Liver (tissue), 3 donors: ENCODE measurements around the gene PJA1.

ENCODE experiments used
- RXRA ChIP-seq, 2 donors: IDR thresholded peaks; 2 replicates each; pipeline ENCODE4 v1.6.1; 2017 to 2018; ENCODE audit warnings: antibody characterized with exemption in 2 of 2, mild to moderate bottlenecking in 1 of 2
- TF ChIP-seq, protein P1 (sequence below): fragments of 150-350 bp; IDR thresholded peaks from 2 replicates; pipeline ENCODE4 v1.5.1; 2017; ENCODE audit warnings: improper control_type of control experiment, low read depth, low read length; ENCODE audit not compliant: missing input control
- donor health status: healthy.
- donor health status: healthy.

DNA sequence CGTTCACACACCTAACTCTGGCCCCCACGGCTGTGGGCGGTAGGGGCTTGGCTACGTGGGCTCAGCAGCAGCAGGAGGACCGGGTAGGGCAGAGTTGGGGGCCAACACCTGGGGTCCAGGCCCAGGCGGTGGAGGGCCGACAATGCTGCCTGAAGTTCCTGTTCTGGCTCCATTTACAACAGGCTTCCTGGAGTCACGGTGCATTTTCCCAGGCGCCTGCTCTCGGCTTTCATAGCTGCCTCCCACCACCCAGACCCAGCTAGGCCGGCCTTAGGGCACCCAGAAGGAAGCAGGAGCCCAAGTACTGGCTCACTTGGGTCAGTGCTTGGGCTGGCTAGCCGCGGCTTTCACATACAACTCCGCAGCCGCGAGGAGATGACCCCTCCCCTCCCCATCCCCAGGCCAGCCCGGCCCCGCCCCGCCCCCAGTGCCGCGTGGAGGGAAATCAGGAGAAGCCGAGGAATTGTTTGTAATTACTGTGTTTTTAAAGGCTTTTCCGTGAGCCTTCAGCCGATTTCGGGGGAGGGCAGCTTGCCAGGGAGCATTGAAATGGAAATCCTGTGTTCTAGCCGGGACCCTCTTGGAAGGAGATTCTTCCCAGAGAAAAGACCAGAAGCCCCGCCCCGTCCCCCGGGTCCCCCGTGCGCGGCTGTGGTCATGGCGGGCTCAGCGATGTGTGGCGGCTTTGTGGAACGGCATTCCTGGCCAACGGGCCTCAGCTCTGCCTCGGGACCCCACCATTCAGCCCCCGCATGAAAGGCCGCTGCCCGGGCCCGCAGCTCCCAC lies 28.5 kb downstream of the PJA1 start:
- TF ChIP-seq, protein P1, sequence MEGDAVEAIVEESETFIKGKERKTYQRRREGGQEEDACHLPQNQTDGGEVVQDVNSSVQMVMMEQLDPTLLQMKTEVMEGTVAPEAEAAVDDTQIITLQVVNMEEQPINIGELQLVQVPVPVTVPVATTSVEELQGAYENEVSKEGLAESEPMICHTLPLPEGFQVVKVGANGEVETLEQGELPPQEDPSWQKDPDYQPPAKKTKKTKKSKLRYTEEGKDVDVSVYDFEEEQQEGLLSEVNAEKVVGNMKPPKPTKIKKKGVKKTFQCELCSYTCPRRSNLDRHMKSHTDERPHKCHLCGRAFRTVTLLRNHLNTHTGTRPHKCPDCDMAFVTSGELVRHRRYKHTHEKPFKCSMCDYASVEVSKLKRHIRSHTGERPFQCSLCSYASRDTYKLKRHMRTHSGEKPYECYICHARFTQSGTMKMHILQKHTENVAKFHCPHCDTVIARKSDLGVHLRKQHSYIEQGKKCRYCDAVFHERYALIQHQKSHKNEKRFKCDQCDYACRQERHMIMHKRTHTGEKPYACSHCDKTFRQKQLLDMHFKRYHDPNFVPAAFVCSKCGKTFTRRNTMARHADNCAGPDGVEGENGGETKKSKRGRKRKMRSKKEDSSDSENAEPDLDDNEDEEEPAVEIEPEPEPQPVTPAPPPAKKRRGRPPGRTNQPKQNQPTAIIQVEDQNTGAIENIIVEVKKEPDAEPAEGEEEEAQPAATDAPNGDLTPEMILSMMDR = no peak
- TF ChIP-seq RXRA (IDR thresholded peaks at IDR 0.05) = no peak
